Kidney tubule cell (primary cell): ENCODE measurements around the gene TAS2R4.
"Not testable (repeated sequence)": the region's sequence is repeated elsewhere in the genome, so short reads cannot be mapped to it uniquely, and the experiment has no call there.

Experiments used
- DNase-seq: peaks from one replicate; pipeline ENCODE4 v3.0.0-alpha.2; 2018; ENCODE audit warnings: low spot score

The TAS2R4 gene, protein sequence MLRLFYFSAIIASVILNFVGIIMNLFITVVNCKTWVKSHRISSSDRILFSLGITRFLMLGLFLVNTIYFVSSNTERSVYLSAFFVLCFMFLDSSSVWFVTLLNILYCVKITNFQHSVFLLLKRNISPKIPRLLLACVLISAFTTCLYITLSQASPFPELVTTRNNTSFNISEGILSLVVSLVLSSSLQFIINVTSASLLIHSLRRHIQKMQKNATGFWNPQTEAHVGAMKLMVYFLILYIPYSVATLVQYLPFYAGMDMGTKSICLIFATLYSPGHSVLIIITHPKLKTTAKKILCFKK

DNA sequence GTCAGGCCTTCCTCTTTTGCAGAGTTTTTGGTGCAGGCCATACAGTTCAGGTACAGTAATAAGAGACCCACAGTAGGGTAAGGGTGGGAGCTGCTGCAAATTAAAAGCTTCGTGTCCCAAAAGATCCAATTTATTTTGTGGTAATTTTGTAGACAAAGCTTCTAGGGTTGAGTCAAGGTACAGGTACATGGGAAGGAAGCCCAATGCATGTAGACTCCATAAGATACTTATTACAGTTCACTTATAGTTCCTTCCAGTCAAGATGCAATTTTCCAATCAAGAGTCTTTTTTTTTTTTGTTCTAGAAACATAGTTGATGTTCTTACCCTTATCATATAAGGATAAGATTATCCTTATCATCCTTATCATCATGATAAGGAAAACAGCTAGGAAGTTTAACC, at the start of gene TAS2R4:
TSS of gene TAS2R4 (plus strand) at position 301 of the 400 bp plus-strand sequence. CDS start 1,815 bp downstream, outside the sequence.
- DNase-seq: no peak

GRCh38 chr7:141729020-141729419, 47.5 kb upstream of the TAS2R4 start:
- no peak for DNase-seq

DNA sequence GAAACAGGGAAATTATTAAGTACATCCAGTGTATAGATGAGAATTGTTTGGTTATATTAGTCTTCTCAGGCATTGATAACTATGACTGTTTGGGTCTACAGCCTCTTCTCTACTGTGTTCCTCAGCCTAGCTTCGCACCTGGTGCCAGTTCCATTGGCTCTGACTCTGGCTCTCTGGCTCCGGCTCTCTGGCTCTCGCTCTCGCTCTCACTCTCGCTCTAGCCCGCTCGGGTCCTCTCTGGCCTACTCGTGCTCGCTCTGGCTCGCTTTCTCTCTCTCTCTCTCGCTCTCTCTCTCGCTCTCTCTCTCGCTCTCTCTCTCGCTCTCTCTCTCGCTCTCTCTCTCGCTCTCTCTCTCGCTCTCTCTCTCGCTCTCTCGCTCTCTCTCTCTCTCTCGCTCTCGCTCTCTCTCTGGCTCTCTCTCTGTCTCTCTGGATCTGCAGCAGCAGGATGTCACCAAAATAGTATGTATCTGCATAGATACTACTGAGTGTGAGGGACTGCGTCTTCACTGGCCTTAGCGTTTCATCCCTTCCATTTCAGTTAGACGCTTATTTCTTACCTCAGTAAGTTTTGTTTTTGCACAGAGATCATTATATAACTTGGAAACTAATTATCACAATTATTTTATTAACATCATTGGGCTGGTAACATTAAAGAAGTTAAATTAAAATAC, 44.9 kb upstream of the TAS2R4 start:
- no peak for DNase-seq

DNA sequence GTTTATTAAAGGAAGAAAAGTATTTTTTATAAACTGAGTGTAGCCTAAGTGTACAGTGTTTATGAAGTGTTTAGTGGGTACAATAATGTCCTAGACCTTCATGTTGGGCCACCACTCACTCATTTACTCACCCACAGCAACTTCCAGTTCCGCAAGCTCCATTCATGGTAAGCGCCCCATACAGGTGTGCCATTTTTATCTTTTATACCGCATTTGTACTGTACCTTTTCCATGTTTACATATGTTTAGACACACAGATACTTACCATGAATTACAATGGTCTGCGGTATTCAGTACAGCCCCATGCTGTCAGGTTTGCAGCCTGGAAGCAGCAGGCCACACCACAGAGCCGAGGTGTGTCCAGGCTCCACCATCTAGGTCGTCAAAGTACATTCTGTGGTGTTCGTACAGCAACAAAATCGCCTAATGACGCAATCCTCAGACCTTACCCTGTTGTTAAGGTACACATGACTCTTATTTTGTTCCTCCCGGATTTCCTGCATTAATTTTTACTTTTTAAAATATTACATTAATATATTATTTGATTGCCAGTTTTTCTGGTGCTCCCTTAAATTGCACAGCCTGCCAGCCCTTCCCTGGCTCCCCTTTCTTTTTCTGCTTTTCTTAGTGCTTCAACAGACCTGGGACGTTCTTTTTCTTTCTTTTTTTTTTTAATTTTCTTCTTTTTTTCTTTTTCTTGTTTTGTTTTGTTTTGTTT, 39.2 kb upstream of the TAS2R4 start:
- peak; percentile 35 for DNase-seq

DNA sequence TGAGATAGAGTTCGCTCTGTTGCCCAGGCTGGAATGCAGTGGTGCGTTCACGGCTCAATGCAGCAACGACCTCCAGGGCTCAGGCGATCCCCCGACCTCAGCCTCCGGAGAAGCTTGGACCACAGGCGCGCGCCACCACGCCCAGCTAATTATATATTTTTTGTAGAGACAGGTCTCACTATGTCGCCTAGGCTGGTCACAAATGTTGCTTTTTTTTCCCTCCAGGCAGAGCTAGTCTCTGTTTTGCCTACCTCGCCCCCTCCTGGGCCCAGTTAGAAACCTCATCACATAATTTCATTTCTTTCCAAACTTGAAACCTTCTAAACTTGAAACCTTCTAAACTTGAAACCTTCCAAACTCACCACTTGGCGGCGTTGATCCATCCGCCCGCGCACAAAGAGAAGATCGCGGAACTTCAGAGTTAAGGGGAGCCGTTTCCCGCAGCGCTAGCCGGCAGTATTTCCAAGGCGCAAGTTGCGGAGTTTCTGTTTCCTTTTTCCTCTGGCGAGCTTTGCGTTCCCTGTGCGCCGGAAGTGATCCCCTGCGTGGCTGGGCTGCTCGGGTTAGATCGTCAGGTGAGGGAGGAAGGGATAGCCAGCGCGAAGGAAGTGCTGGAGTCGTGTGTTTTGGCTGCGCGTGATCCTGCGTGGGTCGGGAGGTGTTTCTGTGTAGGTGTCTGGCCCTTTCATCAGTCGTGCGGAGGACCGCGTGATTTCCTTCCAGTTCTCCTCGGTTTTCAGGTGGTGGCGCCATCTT, 38.5 kb upstream of the TAS2R4 start, which contains the start of gene SSBP1:
TSS of gene SSBP1 (plus strand) at position 523 of the 756 bp plus-strand sequence. CDS start 809 bp downstream, outside the sequence.
- DNase-seq: peak; percentile 98

DNA sequence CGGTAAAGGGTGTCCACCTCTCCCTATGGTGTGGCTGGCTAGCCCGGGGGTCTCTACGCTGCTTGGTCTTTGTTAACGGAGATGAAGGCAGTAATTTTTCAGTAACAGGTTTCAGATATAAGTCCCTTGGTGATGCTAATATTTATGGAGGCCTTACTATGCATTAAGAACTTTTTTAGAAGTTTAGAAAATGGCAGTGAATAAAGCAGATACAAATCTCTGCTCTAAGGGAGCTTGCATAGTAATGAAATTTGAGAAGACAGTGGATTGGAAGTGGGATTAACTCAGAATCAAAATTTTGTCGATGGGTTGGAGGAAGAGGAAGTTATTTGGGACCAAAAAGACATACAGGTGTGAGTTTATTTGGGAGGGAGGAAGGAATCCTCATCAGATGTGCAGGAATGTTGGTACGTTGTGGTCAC, 37.9 kb upstream of the TAS2R4 start:
- no peak for DNase-seq

DNA sequence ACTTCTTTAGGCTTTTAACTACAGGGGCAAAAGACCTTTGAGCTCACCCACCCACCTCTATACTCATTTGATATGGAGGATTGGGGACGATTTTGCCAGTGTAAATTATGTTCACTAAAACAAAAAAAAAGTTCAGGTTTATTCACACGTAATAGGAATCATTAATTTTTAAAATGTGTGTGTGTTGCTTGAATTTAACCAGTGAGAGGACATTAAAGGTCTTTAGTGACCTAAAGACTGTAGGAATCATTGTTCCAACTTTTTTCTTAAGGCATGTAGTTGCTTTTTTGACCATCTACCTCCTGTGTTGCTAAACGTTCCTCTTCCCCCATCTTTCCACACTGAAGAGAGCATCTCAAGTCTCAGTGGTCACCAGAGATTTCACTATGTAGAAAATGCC, 37.2 kb upstream of the TAS2R4 start:
- no peak for DNase-seq

DNA sequence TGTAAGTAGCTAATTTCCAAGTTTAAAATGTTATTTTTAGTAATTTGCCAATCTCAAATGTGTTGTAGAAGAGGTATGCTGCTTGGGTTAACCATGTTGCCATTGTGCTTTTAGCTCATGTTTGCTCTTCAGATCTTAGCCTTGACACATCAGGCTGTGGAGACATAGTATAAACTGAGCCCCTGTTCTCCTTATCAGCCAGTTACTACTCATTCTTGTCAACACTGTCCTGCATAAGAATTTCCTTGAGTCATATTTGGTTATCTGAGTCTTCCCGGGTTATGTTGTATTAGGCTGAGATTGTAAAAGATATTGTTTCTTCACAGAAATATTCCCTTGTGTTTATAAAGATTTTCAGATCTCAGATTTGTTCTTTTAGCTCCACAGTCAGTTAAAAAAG, 34.2 kb upstream of the TAS2R4 start:
- no peak for DNase-seq

GRCh38 chr7:141744131-141744530, 32.3 kb upstream of the TAS2R4 start:
- DNase-seq: no peak

GRCh38 chr7:141748396-141748795, 28.1 kb upstream of the TAS2R4 start:
- DNase-seq: peak; percentile 58

GRCh38 chr7:141751904-141752303, 24.6 kb upstream of the TAS2R4 start:
- not testable (repeated sequence) for DNase-seq

DNA sequence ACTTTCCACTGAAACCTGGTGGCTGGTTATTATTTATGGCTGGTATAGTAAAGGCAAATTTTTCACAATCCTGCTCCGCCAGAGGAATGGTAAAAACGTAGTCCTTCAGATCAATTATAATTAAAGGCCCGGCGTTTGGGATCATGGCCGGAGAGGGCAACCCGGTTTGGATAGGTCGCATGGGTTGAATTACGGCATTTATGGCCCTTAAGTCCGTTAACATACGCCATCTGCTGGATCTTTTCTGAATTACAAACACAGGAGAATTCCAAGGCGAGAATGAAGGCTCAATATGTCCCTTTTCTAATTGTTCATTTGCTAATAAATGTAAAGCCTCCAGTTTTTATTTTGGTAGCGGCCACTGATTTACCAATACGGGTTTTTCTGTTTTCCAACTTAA, 23.8 kb upstream of the TAS2R4 start:
- no peak for DNase-seq

DNA sequence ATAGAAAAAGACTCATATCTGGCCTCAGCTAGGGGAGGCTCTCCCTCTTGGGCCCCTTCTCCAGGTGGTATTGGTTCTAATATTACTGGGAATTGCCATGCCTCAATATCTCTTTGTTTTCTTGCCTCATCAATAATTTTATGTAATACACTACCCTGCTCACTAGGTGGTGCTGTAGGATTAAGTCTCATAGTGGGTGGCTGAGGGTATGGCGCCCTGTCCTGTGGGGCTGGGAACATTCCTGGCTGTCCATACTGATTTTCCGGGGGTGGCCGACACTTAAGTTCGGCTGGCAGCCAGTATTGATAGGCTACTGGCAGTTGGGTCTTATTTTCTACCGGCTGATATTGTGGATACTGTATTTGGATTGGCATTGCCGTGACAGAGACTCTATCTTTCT, 21.5 kb upstream of the TAS2R4 start:
- peak; percentile 35 for DNase-seq

DNA sequence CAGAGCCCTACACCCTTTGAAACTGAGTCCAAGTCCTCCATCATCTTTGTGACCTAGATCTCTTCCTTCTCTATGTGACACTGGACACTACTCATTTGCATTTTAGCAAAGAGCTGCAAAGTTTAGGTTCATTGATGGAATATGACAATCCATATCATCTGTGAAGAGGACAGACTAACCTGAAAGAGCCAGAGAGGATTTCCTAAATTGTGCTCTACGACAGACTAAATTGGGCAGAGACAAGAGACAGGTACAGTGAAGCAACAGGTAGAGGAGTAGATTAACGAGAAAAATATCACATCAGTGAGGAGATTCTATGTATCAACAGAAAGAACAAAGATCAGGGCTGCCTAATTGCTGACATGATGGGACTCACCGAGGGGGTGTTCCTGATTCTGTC, 12.7 kb upstream of the TAS2R4 start, which contains the start of gene TAS2R3:
TSS of gene TAS2R3 (plus strand) at position 301 of the 400 bp plus-strand sequence. CDS start at position 363, 62 bp downstream.
- DNase-seq: no peak

- DNase-seq: not testable (repeated sequence)
Measured at GRCh38 chr7:141770083-141770583, 6.3 kb upstream of the TAS2R4 start.

- DNase-seq: peak; percentile 61
Measured at GRCh38 chr7:141785706-141786552, 9.5 kb downstream of the TAS2R4 start.

- DNase-seq: no peak
Measured at GRCh38 chr7:141788296-141788695, 11.8 kb downstream of the TAS2R4 start.

DNA sequence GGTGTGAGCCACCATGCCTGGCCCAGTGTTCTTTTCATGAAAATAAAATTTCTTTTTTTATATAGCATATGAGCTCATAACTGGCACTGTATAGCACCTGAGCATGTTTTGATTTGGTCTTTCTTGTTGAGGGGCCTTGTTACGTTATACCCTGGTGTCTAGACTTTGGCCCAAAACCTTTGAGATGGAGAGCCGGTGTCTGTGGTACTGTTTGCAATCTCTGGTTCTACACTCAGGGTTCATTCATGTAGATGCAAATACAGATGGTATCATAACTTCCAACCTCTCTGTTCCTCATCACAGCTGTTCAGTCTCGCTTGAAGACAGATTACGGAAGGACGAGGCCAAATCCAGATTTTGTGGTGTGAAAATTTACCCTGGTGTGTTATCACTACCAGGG, 13.4 kb downstream of the TAS2R4 start, which contains the start of gene TAS2R5:
TSS of gene TAS2R5 (plus strand) at position 301 of the 400 bp plus-strand sequence. CDS start 145 bp downstream, outside the sequence.
- DNase-seq: no peak

- peak; percentile 20 for DNase-seq
Measured at GRCh38 chr7:141792526-141792925, 16.1 kb downstream of the TAS2R4 start.

GRCh38 chr7:141820067-141820466, 43.6 kb downstream of the TAS2R4 start:
- DNase-seq: no peak

- DNase-seq: not testable (repeated sequence)
Measured at GRCh38 chr7:141822432-141822831, 46.0 kb downstream of the TAS2R4 start.
